Nephron (organoid): ENCODE data around the gene BTBD7.

Source experiments
- H3K27ac Mint-ChIP-seq, 3 experiments: 2 replicates each; pipeline ENCODE4 v1.8.0; 2020; ENCODE audit warnings: mixed read lengths in 3 of 3, mild to moderate bottlenecking in 2 of 3, moderate library complexity in 1 of 3
- H3K27me3 Mint-ChIP-seq: 2 replicates; pipeline ENCODE4 v1.8.0; 2021; ENCODE audit warnings: low read depth, mild to moderate bottlenecking, moderate library complexity, mixed read lengths
- H3K36me3 Mint-ChIP-seq: 2 replicates; pipeline ENCODE4 v1.8.0; 2020; ENCODE audit warnings: low read depth, mixed read lengths
- H3K4me1 Mint-ChIP-seq: 2 replicates; pipeline ENCODE4 v1.8.0; 2020; ENCODE audit warnings: mixed read lengths
- H3K4me3 Mint-ChIP-seq, 3 experiments: 2 replicates each; pipeline ENCODE4 v1.8.0; 2020; ENCODE audit warnings: mild to moderate bottlenecking in 3 of 3, mixed read lengths in 3 of 3, moderate library complexity in 2 of 3
- H3K9me3 Mint-ChIP-seq: 2 replicates; pipeline ENCODE4 v1.8.0; 2020; ENCODE audit warnings: mixed read lengths
- CTCF ChIP-seq, 3 experiments: fragments of 200-600 bp; sonication (generic); IDR thresholded peaks; one replicate each; pipeline ENCODE4 v1.5.0; 2021; ENCODE audit warnings: antibody characterized with exemption in 3 of 3; ENCODE audit not compliant: unreplicated experiment in 3 of 3

BTBD7 gene

DNA sequence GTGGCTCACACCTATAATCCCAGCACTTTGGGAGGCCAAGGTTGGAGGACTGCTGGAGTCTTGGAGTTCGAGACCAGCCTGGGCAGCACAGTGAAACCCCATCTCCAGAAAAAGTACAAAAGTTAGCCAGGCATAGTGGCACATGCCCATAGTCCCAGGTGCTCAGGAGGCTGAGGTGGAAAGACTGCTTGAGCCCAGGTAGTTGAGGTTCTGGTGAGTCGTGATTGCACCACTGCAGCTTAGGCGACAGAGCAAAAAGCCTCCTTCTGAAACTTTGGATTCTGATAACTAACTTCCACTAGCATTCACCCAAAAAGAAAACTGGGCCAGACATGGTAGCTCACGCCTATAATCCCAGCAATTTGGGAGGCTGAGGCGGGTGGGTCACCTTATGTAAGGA, 6.6 kb downstream of the BTBD7 start:
- Mint-ChIP-seq H3K4me3 (no peak overlapping the region), H3K27me3 (no peaks in the 10 kb centered on the region)
- TF ChIP-seq CTCF (IDR thresholded peaks at IDR 0.05; ENCODE audit: unreplicated experiment in 3 of 3), result no peak

DNA sequence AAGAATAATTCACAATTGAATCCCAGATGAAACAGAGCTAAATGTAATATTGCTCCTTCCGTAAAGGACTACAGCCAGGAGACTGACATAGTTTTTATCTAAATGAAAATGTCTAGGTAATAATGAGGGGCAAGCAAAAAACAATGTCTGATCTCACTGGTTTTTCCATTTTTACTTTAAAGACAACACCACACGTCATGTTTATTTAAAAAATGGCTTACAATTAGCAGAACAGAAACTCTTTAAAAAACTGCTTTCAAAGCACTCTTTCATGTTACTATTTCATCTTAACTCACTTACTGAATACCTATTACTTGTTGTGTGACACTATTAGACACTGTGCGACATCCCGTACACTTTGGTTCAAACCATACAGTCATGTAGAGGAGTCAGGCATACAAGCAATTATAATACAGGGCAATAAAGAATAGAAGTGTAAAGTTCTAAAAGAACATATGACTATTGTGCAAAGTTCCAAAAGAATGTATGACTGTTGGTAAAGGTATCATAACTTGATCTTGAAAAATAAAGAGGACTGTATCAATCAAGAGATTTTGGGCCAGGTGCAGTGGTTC, 9.1 kb downstream of the BTBD7 start:
- H3K4me3 Mint-ChIP-seq, result no peak overlapping the region
- peaks cover 22% of the 10 kb centered on the region for H3K4me1 Mint-ChIP-seq
- H3K27ac Mint-ChIP-seq, result no peak overlapping the region
- H3K27me3 Mint-ChIP-seq, result no peaks in the 10 kb centered on the region
- H3K9me3 Mint-ChIP-seq, result no peaks in the 10 kb centered on the region
- no peak for TF ChIP-seq CTCF (IDR thresholded peaks at IDR 0.05; ENCODE audit: unreplicated experiment in 3 of 3)
- H3K36me3 Mint-ChIP-seq, result peaks cover 17% of the 10 kb centered on the region

More for the DNA sequence above, 6.6 kb downstream of the BTBD7 start:
- H3K27ac Mint-ChIP-seq, result no peak overlapping the region
- H3K36me3 Mint-ChIP-seq, result peaks cover 17% of the 10 kb centered on the region
- H3K4me1 Mint-ChIP-seq, result peaks cover 23% of the 10 kb centered on the region
- H3K9me3 Mint-ChIP-seq, result no peaks in the 10 kb centered on the region

DNA sequence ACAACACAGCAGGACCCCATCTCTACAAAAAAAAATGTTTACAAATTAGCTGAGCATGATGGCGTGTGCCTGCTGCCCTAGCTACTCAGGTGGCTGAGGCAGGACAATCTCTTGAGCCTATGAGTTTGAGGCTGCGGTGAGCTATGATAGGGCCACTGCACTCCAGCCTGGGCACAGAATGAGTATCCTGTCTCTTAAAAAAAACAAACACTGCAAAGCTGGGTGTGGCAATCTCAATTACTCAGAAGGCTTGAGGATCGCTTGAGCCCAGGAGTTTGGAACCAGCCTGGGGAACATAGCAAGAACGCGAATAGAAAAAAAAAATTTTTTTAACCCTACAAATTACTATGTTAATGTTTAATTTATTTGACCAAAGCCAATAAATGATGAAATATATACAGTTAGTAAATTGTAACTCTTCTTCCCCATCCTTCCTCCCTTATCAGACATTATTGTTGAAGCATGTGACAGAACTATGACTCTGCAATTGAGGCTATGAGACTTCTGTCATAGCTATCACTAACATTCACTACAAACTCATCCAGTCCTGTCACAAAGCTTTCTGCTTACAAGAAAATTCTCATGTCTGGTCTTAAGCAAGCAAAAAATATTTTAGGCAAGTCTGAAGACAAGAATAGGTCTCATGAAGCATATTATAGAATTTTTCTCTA, 9.8 kb downstream of the BTBD7 start:
- Mint-ChIP-seq H3K4me3 (no peak overlapping the region), H3K4me1 (peaks cover 28% of the 10 kb centered on the region), H3K27ac (no peak overlapping the region)

GRCh38 chr14:93320489-93320888, 12.3 kb downstream of the BTBD7 start:
- no peaks in the 10 kb centered on the region for H3K9me3 Mint-ChIP-seq
- H3K4me3 Mint-ChIP-seq, result no peak overlapping the region
- H3K27ac Mint-ChIP-seq, result peak overlapping the region; percentile 4 to 79 (median 13)
- H3K27me3 Mint-ChIP-seq, result no peaks in the 10 kb centered on the region
- peaks cover 15% of the 10 kb centered on the region for H3K36me3 Mint-ChIP-seq
- peaks cover 37% of the 10 kb centered on the region for H3K4me1 Mint-ChIP-seq
- no peak for TF ChIP-seq CTCF (IDR thresholded peaks at IDR 0.05; ENCODE audit: unreplicated experiment in 3 of 3)

More for the DNA sequence above, 9.8 kb downstream of the BTBD7 start:
- Mint-ChIP-seq H3K9me3 (no peaks in the 10 kb centered on the region), H3K27me3 (no peaks in the 10 kb centered on the region), H3K36me3 (peaks cover 17% of the 10 kb centered on the region)
- TF ChIP-seq CTCF (IDR thresholded peaks at IDR 0.05; ENCODE audit: unreplicated experiment in 3 of 3), result no peak

DNA sequence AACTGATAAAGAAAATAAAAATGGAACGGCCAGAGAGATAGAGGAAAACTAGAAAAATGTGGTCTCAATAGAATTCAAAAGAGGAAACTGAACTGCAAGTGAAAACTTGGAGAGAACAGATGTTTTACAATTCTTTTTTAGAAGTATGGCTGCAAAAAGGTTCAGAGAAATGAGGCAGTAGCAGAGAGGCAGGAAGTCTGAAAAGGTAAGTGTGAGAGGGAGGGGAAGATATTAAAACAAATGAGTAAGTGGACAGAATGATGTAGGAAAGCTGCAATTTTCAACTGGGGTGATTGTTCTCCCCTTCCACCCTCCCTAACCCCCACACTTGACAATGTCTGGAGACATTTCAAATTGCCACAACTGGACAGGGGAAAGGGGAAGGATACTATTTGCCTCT, 12.9 kb downstream of the BTBD7 start:
- Mint-ChIP-seq H3K27ac (peak overlapping the region; percentile 4 to 79 (median 15)), H3K4me1 (peaks cover 37% of the 10 kb centered on the region), H3K9me3 (no peaks in the 10 kb centered on the region), H3K4me3 (no peak overlapping the region), H3K27me3 (no peaks in the 10 kb centered on the region), H3K36me3 (peaks cover 15% of the 10 kb centered on the region)
- TF ChIP-seq CTCF (IDR thresholded peaks at IDR 0.05; ENCODE audit: unreplicated experiment in 3 of 3), result no peak

- Mint-ChIP-seq H3K4me1 (peaks cover 33% of the 10 kb centered on the region), H3K9me3 (no peaks in the 10 kb centered on the region), H3K4me3 (no peak overlapping the region), H3K36me3 (peaks cover 10% of the 10 kb centered on the region), H3K27ac (peak overlapping the region; percentile 4 to 79 (median 15)), H3K27me3 (no peaks in the 10 kb centered on the region)
- TF ChIP-seq CTCF (IDR thresholded peaks at IDR 0.05; ENCODE audit: unreplicated experiment in 3 of 3), result no peak
Measured at GRCh38 chr14:93319494-93319893, 13.3 kb downstream of the BTBD7 start.
